ENCODE results near the gene SLC22A5.

The SLC22A5 gene

DNA sequence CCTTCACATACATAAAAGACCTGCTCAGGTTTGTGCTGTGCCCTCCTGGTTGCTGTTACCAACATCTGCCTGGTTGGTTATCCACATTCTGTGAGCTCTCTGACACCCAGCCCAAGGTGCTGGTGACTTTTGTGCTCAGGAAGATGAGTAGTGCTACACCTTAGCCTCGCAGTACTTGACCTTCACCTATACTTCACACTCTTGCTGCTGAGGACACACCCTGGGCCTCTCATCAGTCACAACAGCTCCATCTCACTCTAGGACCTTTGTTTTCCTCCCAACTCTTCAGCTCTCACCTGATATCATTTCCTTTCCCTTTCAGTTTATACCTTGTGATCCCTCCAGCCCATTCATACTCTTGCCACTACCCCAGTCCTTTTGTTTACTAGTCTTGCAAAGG, 10.7 kb upstream of the SLC22A5 start:
- peaks cover 35% of the 10 kb centered on the region for H3K36me3 Mint-ChIP-seq (ENCODE audit: low read depth)
- no peak overlapping the region for H3K4me3 Mint-ChIP-seq
- H3K27me3 Mint-ChIP-seq (ENCODE audit: low read depth): no peaks in the 10 kb centered on the region
- no peak overlapping the region for H3K27ac Mint-ChIP-seq
- H3K4me1 Mint-ChIP-seq: peaks cover 6% of the 10 kb centered on the region
- peaks cover 2% of the 10 kb centered on the region for H3K9me3 Mint-ChIP-seq
- TF ChIP-seq, protein P1, sequence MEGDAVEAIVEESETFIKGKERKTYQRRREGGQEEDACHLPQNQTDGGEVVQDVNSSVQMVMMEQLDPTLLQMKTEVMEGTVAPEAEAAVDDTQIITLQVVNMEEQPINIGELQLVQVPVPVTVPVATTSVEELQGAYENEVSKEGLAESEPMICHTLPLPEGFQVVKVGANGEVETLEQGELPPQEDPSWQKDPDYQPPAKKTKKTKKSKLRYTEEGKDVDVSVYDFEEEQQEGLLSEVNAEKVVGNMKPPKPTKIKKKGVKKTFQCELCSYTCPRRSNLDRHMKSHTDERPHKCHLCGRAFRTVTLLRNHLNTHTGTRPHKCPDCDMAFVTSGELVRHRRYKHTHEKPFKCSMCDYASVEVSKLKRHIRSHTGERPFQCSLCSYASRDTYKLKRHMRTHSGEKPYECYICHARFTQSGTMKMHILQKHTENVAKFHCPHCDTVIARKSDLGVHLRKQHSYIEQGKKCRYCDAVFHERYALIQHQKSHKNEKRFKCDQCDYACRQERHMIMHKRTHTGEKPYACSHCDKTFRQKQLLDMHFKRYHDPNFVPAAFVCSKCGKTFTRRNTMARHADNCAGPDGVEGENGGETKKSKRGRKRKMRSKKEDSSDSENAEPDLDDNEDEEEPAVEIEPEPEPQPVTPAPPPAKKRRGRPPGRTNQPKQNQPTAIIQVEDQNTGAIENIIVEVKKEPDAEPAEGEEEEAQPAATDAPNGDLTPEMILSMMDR (IDR thresholded peaks at IDR 0.05; ENCODE audit: unreplicated experiment in 3 of 3): no peak

DNA sequence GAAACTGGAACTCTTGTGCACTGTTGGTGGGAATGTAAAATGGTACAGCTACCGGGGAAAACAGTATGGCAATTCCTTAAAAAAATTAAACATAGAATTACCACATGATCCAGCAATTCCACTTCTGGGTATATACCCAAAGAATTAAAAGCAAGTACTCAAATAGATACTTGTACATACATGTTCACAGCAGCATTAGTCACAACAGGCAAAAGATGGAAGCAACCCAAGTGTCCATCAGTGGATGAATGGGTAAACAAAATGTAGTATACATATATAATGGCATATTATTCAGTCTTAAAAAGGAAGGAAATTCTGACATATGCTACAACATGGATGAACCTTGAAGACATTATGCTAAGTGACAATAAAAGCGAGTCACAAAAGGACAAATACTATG, 7.4 kb upstream of the SLC22A5 start:
- Mint-ChIP-seq H3K27ac (no peak overlapping the region), H3K36me3 (ENCODE audit: low read depth) (peaks cover 29% of the 10 kb centered on the region), H3K4me3 (no peak overlapping the region), H3K9me3 (peaks cover 2% of the 10 kb centered on the region), H3K27me3 (ENCODE audit: low read depth) (no peaks in the 10 kb centered on the region), H3K4me1 (peaks cover 12% of the 10 kb centered on the region)
- TF ChIP-seq, protein P1 (IDR thresholded peaks at IDR 0.05; ENCODE audit: unreplicated experiment in 3 of 3): no peak

DNA sequence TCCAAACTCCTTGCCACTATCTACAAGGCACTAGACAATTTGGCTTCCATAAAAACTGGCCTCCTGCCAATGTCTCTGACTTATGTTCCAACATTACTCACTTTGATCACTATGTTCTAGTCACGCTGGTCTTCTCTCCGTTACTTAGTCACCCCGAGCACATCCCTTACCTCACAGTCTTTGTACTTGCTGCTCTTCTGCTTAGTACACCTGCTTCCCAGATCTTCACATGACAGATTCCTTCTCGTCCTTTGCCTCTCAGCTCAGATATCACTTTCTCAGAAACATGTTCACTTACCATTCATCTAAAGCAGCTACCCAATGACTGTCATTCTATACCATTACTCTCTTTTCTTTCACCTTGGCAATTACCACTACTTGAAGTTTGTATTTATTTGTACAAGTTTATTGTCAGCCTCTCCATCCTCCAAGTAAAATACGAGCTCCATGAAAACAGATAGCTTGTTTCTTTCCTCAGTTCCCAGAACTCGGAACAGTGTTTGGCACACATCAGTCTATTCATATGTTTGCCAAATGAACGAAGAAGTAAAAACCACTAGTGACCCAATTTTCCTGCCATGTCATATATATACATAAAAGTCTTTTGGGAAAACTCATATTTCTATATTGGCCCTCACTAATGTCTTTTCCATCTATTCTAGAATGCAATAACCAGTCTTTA, 5.9 kb upstream of the SLC22A5 start:
- Mint-ChIP-seq H3K36me3 (ENCODE audit: low read depth) (peaks cover 29% of the 10 kb centered on the region), H3K4me3 (no peak overlapping the region), H3K27me3 (ENCODE audit: low read depth) (no peaks in the 10 kb centered on the region), H3K27ac (peak overlapping the region in 1 of 3 experiments; percentile 4), H3K4me1 (peaks cover 15% of the 10 kb centered on the region), H3K9me3 (peaks cover 2% of the 10 kb centered on the region)
- TF ChIP-seq, protein P1 (IDR thresholded peaks at IDR 0.05; ENCODE audit: unreplicated experiment in 3 of 3): no peak

DNA sequence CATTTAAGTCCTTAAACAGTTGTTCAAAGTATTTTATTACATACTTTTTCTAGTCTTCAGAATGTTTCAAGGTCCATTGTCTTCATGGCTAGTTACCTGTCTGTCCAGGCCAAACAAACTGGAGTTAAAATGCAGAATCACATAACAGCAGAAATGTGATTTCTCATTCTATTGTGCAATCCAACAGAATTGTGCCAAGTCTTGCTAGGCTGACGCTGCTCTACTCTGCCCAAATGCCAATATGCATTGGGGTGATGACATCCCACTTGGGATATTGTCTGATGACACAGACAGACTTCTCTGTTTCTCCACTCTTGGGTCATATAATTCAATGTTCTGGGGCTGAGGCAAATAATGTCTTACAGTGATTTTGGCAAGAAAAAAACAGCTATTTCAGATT, 5.2 kb upstream of the SLC22A5 start:
- Mint-ChIP-seq H3K36me3 (ENCODE audit: low read depth) (peaks cover 29% of the 10 kb centered on the region), H3K9me3 (peaks cover 2% of the 10 kb centered on the region), H3K4me3 (no peak overlapping the region), H3K27ac (peak overlapping the region in 1 of 3 experiments; percentile 33), H3K27me3 (ENCODE audit: low read depth) (no peaks in the 10 kb centered on the region), H3K4me1 (peaks cover 20% of the 10 kb centered on the region)
- TF ChIP-seq, protein P1 (IDR thresholded peaks at IDR 0.05; ENCODE audit: unreplicated experiment in 3 of 3): no peak

DNA sequence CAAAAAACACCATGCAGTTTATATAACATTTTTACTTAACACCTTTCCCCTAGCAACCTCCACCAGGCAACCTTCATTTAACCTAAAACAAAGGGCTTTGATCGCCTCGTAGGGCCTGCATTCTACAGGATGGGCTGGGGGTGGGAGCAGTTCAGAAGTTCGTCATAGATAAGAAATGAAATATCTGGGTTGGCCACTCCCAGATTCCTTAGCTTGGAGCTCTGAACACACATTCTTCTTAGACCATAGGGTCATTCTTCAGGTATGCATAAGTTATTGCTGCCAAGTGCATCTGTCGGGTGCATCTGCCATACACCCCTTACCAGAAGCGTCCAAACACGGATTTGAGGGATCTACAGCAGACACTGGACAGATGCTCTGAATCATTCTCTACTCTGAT, 4.3 kb upstream of the SLC22A5 start:
- TF ChIP-seq, protein P1 (IDR thresholded peaks at IDR 0.05; ENCODE audit: unreplicated experiment in 3 of 3): no peak
- Mint-ChIP-seq H3K27me3 (ENCODE audit: low read depth) (no peaks in the 10 kb centered on the region), H3K4me1 (peaks cover 20% of the 10 kb centered on the region), H3K27ac (no peak overlapping the region), H3K9me3 (peaks cover 2% of the 10 kb centered on the region), H3K36me3 (ENCODE audit: low read depth) (peaks cover 24% of the 10 kb centered on the region), H3K4me3 (no peak overlapping the region)

DNA sequence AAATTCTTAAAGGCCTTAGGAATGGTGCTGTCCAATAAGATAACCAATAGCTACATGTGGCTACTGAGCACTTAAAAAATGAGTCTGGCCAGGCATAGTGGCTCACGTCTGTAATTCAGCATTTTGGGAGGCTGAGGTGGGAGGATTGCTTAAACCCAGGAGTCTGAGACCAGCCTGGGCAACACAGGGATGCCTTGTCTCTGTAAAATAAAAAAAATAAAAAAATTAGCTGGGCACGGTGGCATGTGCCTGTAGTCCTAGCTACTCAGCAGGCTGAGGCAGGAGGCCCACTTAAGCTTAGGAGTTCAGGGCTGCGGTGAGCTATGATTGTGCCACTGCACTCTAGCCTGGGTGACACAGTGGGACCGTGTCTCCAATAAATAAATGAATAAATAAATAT, 1.3 kb upstream of the SLC22A5 start:
- Mint-ChIP-seq H3K27me3 (ENCODE audit: low read depth) (peaks cover 4% of the 10 kb centered on the region), H3K4me3 (peak overlapping the region; percentile 56 to 76 (median 62)), H3K36me3 (ENCODE audit: low read depth) (peaks cover 14% of the 10 kb centered on the region), H3K4me1 (peaks cover 45% of the 10 kb centered on the region), H3K27ac (peak overlapping the region; percentile 77 to 84 (median 78)), H3K9me3 (no peaks in the 10 kb centered on the region)
- TF ChIP-seq, protein P1 (IDR thresholded peaks at IDR 0.05; ENCODE audit: unreplicated experiment in 3 of 3): no peak

Measured in nephron (organoid).